ENCODE results near the gene FCRLA. TPM values are rescaled to one million over a fixed set of nuclear protein-coding genes. Genes with fewer than 3 reads are reported as not detected.

FCRLA gene
- total RNA-seq, 1 donor: 1.4 TPM

GRCh38 chr1:161735837-161736236, 28.8 kb downstream of the FCRLA start:
- H3K27ac ChIP-seq (ENCODE audit: low read depth, low read length): no peak overlapping the region
- H3K9me3 ChIP-seq (ENCODE audit: low read depth, low read length): no peaks in the 10 kb centered on the region
- H2AFZ ChIP-seq (ENCODE audit: low read length): no peak overlapping the region
- no peaks in the 10 kb centered on the region for H4K20me1 ChIP-seq (ENCODE audit: insufficient read depth, low read length)
- H3K4me2 ChIP-seq (ENCODE audit: insufficient read depth, low read length): no peak overlapping the region
- H3K79me2 ChIP-seq (ENCODE audit: insufficient read depth, low read length): no peaks in the 10 kb centered on the region
- no peak for DNase-seq (ENCODE audit: insufficient read length, low spot score, missing footprints)
- no peaks in the 10 kb centered on the region for H3K36me3 ChIP-seq (ENCODE audit: insufficient read depth, low read length)
- peaks cover 25% of the 10 kb centered on the region for H3K4me1 ChIP-seq (ENCODE audit: insufficient read depth, low read length)
- no peak for TF ChIP-seq CTCF (IDR thresholded peaks at IDR 0.05; ENCODE audit: extremely low read depth, low read depth, low read length)
- no peak overlapping the region for H3K4me3 ChIP-seq (ENCODE audit: insufficient read depth, low read length)
- no peaks in the 10 kb centered on the region for H3K27me3 ChIP-seq (ENCODE audit: insufficient read depth, low read length)

GRCh38 chr1:161736335-161736969, 29.4 kb downstream of the FCRLA start:
- Histone ChIP-seq H2AFZ (ENCODE audit: low read length) (peak overlapping the region; percentile 64), H3K36me3 (ENCODE audit: insufficient read depth, low read length) (no peaks in the 10 kb centered on the region), H4K20me1 (ENCODE audit: insufficient read depth, low read length) (no peaks in the 10 kb centered on the region), H3K27me3 (ENCODE audit: insufficient read depth, low read length) (no peaks in the 10 kb centered on the region), H3K27ac (ENCODE audit: low read depth, low read length) (no peak overlapping the region), H3K4me1 (ENCODE audit: insufficient read depth, low read length) (peaks cover 25% of the 10 kb centered on the region), H3K4me3 (ENCODE audit: insufficient read depth, low read length) (no peak overlapping the region), H3K4me2 (ENCODE audit: insufficient read depth, low read length) (peak overlapping the region; percentile 5), H3K9me3 (ENCODE audit: low read depth, low read length) (no peaks in the 10 kb centered on the region), H3K79me2 (ENCODE audit: insufficient read depth, low read length) (no peaks in the 10 kb centered on the region)
- no peak for TF ChIP-seq CTCF (IDR thresholded peaks at IDR 0.05; ENCODE audit: extremely low read depth, low read depth, low read length)
- no peak for DNase-seq (ENCODE audit: insufficient read length, low spot score, missing footprints)

- H3K4me3 ChIP-seq (ENCODE audit: insufficient read depth, low read length): no peak overlapping the region
- H3K9me3 ChIP-seq (ENCODE audit: low read depth, low read length): no peaks in the 10 kb centered on the region
- DNase-seq (ENCODE audit: insufficient read length, low spot score, missing footprints): no peak
- TF ChIP-seq CTCF (IDR thresholded peaks at IDR 0.05; ENCODE audit: extremely low read depth, low read depth, low read length): no peak
- no peaks in the 10 kb centered on the region for H3K79me2 ChIP-seq (ENCODE audit: insufficient read depth, low read length)
- H4K20me1 ChIP-seq (ENCODE audit: insufficient read depth, low read length): no peaks in the 10 kb centered on the region
- no peak overlapping the region for H3K27ac ChIP-seq (ENCODE audit: low read depth, low read length)
- H3K4me2 ChIP-seq (ENCODE audit: insufficient read depth, low read length): no peak overlapping the region
- no peaks in the 10 kb centered on the region for H3K36me3 ChIP-seq (ENCODE audit: insufficient read depth, low read length)
- peaks cover 25% of the 10 kb centered on the region for H3K4me1 ChIP-seq (ENCODE audit: insufficient read depth, low read length)
- no peaks in the 10 kb centered on the region for H3K27me3 ChIP-seq (ENCODE audit: insufficient read depth, low read length)
- peak overlapping the region; percentile 28 for H2AFZ ChIP-seq (ENCODE audit: low read length)
Observed at GRCh38 chr1:161737625-161738024, 30.6 kb downstream of the FCRLA start.

- no peak overlapping the region for H3K4me2 ChIP-seq (ENCODE audit: insufficient read depth, low read length)
- no peaks in the 10 kb centered on the region for H3K27me3 ChIP-seq (ENCODE audit: insufficient read depth, low read length)
- no peak overlapping the region for H3K27ac ChIP-seq (ENCODE audit: low read depth, low read length)
- H3K79me2 ChIP-seq (ENCODE audit: insufficient read depth, low read length): no peaks in the 10 kb centered on the region
- no peak overlapping the region for H2AFZ ChIP-seq (ENCODE audit: low read length)
- no peaks in the 10 kb centered on the region for H4K20me1 ChIP-seq (ENCODE audit: insufficient read depth, low read length)
- peak; percentile 69 for DNase-seq (ENCODE audit: insufficient read length, low spot score, missing footprints)
- H3K4me1 ChIP-seq (ENCODE audit: insufficient read depth, low read length): peaks cover 18% of the 10 kb centered on the region
- no peak overlapping the region for H3K4me3 ChIP-seq (ENCODE audit: insufficient read depth, low read length)
- H3K9me3 ChIP-seq (ENCODE audit: low read depth, low read length): no peaks in the 10 kb centered on the region
- H3K36me3 ChIP-seq (ENCODE audit: insufficient read depth, low read length): no peaks in the 10 kb centered on the region
- TF ChIP-seq CTCF (IDR thresholded peaks at IDR 0.05; ENCODE audit: extremely low read depth, low read depth, low read length): peak; percentile 81
Observed at GRCh38 chr1:161738627-161739287, 31.7 kb downstream of the FCRLA start.
